Measurements from ENCODE around the gene C18orf63.
"Not testable (repeated sequence)": the region's sequence is repeated elsewhere in the genome, so short reads cannot be mapped to it uniquely, and the experiment has no call there.

The C18orf63 gene

DNA sequence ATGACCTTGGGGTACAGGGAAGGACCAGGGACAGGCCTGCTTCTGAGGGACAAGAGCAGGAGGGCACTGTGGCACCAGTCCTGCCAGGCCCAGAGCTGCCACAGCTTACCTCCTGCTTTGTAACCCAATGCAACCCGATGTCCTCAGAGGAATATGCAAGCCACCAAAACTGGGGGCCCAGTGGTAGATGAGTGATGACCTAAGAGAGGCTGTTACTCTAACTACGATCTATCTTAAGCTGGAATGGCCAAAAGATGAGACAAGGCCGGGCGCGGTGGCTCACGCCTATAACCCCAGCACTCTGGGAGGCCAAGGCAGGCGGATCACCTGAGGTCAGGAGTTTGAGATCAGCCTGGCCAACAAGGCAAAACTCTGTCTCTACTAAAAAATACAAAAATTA lies 36.7 kb upstream of the C18orf63 start:
- no peaks in the 10 kb centered on the region for H3K9me3 ChIP-seq (ENCODE audit: control insufficient read depth, low read length)
- H3K36me3 ChIP-seq (ENCODE audit: control insufficient read depth, insufficient read depth, low read length, severe bottlenecking), result peaks cover 36% of the 10 kb centered on the region
- no peaks in the 10 kb centered on the region for H3K27me3 ChIP-seq (replicated peaks; ENCODE audit: control insufficient read depth, insufficient read depth, low read length)
- H3K4me1 ChIP-seq (ENCODE audit: control insufficient read depth, insufficient read depth, low read length), result peaks cover 75% of the 10 kb centered on the region
- H3K9ac ChIP-seq (ENCODE audit: low read length), result no peak overlapping the region
- H3K4me3 ChIP-seq (ENCODE audit: low read length), result no peak overlapping the region
- no peak for DNase-seq (ENCODE audit: low read depth)

DNA sequence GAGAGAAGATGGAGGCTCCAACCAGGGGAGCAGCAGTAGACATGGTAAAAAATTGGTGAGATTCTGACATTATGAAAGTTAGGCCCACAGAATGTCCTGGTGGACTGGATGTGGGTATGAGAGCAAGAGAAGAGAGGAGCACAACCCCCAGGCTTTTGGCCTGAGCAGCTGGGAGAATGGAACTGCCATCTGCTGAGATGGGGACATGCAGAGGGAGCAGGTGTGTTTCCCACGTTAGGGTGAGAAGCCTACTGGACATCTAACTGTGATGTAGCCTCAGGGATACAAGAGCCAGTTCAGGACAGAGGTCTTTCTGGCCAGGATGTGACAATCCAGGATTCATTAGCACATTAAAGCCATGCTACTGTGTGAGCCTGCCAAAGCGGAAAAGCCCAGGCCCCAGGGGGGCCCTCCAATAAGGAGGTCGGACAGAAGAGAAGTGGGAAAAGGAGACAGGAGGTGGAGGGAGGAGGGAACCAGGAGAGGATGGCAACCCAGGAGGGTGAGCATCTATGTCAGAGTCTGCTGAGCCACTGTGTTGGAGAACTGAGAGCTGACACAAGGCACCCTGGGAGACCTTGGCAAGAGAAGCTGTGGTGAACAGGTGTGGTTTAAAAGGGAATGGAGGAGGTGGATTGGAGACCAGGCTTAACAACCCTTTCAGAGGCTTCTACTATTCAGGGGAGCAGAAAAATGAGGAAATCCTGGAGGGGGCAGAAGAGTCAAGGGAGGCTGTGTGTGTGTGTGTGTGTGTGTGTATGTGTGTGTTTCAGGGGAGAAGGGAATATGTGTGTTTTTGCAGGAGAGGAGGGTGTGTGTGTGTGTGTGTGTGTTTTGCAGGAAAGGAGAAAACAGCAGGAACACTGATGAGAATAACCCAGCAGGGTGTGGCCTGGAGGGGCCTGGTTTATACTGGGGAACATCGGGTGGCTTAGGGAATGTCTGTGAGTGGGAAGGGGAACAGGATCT lies 34.3 kb upstream of the C18orf63 start:
- peak overlapping the region; percentile 83 for H3K9ac ChIP-seq (ENCODE audit: low read length)
- no peaks in the 10 kb centered on the region for H3K9me3 ChIP-seq (ENCODE audit: control insufficient read depth, low read length)
- no peak overlapping the region for H3K4me3 ChIP-seq (ENCODE audit: low read length)
- peaks cover 16% of the 10 kb centered on the region for H3K36me3 ChIP-seq (ENCODE audit: control insufficient read depth, insufficient read depth, low read length, severe bottlenecking)
- no peak for DNase-seq (ENCODE audit: low read depth)
- H3K27me3 ChIP-seq (replicated peaks; ENCODE audit: control insufficient read depth, insufficient read depth, low read length), result no peaks in the 10 kb centered on the region
- H3K4me1 ChIP-seq (ENCODE audit: control insufficient read depth, insufficient read depth, low read length), result peaks cover 81% of the 10 kb centered on the region

DNA sequence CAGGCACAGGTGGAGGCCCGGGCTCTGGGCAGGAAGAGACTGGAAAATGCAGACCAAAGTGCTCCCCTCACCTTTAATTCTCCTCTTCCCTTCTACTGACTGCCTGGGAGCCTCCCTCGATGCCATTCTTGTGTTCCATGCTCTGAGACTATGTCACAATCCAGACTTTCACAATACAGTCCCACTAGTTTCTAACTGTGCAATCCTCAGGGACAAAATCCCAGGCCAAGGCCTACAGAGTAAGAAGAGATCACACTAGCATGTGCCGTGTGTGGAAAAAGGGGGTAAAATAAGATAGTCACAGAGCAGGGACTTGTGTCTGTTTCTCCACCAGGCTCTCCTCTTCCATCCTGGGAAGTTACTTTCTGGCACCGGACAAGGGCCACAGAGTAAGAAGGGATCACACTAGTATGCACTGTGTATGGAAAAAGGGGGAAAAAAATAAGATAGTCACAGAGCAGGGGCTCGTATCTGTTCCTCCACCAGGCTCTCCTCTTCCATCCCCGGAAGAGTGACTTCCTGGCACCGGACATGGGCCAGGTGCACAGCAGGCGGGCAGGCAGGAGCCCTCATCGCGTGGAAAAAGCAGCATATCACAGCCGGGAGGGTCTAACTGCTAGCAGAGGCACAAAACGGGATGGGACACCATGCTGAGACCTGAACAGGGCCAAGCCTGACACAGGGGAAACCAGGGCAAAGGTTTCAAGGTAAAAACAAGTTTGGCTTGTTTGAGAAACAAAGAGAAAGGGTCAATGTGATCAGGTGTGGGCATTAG lies 33.5 kb upstream of the C18orf63 start:
- Histone ChIP-seq H3K4me3 (ENCODE audit: low read length) (peak overlapping the region; percentile 35), H3K4me1 (ENCODE audit: control insufficient read depth, insufficient read depth, low read length) (peaks cover 81% of the 10 kb centered on the region), H3K9me3 (ENCODE audit: control insufficient read depth, low read length) (no peaks in the 10 kb centered on the region), H3K9ac (ENCODE audit: low read length) (peak overlapping the region; percentile 83), H3K36me3 (ENCODE audit: control insufficient read depth, insufficient read depth, low read length, severe bottlenecking) (peaks cover 19% of the 10 kb centered on the region), H3K27me3 (replicated peaks; ENCODE audit: control insufficient read depth, insufficient read depth, low read length) (no peaks in the 10 kb centered on the region)
- peak; percentile 82 for DNase-seq (ENCODE audit: low read depth)

DNA sequence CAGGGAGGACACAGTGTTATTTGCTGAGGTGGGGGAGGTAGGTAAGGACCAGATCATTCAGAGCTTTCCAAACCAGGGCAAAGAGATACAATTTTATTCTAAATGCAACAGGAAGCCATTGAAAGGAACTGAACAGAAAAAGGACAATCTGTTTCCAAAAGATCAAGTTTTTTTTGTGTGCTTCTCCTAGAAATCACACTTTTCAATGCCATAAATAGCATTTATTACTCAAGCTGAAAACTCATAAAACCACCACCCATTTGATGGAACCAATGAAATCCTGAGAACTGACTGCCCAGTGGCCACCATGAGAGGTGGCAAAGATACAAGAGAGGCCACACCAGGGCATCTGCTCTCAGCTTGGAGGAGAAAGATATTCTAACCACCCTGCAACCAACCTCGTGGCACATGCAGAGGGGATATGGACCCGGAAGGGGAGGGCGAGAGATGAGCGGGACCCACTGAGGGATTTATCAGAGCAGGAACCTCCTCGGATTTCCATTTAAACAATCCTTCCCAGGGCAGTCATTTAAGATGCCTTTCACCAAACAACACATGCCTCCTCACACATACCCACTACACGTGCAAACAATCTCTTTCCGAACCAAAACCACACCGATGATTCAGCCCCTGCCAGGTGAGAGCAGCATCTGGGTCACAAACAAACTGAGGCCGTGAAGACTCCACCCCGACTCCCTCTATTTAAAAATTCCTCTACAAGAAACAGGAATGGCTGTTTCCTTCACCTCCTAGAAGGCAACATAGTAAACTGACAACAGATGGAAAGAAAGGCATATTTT lies 32.7 kb upstream of the C18orf63 start:
- Histone ChIP-seq H3K9me3 (ENCODE audit: control insufficient read depth, low read length) (no peaks in the 10 kb centered on the region), H3K9ac (ENCODE audit: low read length) (peak overlapping the region; percentile 83), H3K4me1 (ENCODE audit: control insufficient read depth, insufficient read depth, low read length) (peaks cover 81% of the 10 kb centered on the region), H3K4me3 (ENCODE audit: low read length) (peak overlapping the region; percentile 35), H3K36me3 (ENCODE audit: control insufficient read depth, insufficient read depth, low read length, severe bottlenecking) (peaks cover 11% of the 10 kb centered on the region), H3K27me3 (replicated peaks; ENCODE audit: control insufficient read depth, insufficient read depth, low read length) (no peaks in the 10 kb centered on the region)
- no peak for DNase-seq (ENCODE audit: low read depth)

DNA sequence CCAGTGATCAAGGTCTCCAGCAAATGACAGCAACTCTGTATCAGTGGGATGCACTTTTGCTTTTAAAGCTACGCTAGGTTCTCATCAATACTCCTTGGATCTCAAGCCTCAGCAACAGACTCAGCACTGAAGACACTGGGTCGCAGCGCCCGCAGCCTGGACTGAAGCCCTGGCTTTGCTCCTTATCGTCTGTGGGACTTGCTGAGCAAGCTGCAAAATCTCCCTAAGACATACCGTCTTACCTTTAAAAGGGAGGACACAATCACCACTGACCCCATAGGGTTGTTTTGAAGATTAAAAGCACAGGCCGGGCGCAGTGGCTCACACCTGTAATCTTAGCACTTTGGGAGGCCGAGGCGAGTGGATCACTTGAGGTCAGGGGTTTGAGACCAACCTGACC lies 32.0 kb upstream of the C18orf63 start:
- Histone ChIP-seq H3K9me3 (ENCODE audit: control insufficient read depth, low read length) (no peaks in the 10 kb centered on the region), H3K36me3 (ENCODE audit: control insufficient read depth, insufficient read depth, low read length, severe bottlenecking) (peaks cover 9% of the 10 kb centered on the region), H3K4me3 (ENCODE audit: low read length) (no peak overlapping the region), H3K9ac (ENCODE audit: low read length) (peak overlapping the region; percentile 64), H3K4me1 (ENCODE audit: control insufficient read depth, insufficient read depth, low read length) (peaks cover 82% of the 10 kb centered on the region), H3K27me3 (replicated peaks; ENCODE audit: control insufficient read depth, insufficient read depth, low read length) (no peaks in the 10 kb centered on the region)
- no peak for DNase-seq (ENCODE audit: low read depth)

DNA sequence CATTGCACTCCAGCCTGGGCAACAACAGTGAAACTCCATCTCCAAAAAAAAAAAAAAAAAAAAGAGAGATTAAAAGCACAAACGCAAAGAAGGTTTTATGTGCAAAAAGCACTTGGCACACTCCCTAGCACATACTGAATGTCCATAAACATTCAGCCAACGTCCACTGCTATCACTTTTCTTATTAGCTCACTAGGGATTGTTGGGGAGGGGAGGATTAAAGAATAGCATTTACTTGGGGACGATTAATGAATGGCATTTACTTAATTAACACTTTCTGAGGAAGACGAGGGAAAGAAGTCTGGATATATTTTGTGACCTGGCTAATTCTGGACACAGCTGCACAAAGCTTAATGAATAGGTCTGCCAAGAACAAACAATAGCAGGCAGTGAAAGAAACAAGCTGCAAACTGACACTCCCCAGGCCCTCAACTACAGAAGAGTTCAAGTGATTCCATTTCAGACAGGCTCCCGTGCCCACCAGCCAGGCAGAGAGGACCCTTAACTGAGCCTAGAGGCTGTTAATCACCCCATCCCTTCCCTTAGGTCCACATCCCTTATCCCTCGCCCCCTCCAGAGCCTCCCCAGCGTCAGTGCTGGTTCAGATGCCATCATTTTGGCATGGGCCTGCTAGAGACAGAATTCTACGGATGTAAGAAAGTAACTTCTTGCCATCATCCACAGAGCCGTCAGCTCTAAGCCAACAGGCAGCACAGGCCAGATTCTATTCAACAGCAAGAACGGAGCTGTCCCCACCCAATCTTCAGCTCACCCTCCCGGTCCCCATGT lies 31.3 kb upstream of the C18orf63 start:
- H3K4me3 ChIP-seq (ENCODE audit: low read length), result peak overlapping the region; percentile 57
- peaks cover 83% of the 10 kb centered on the region for H3K4me1 ChIP-seq (ENCODE audit: control insufficient read depth, insufficient read depth, low read length)
- peaks cover 9% of the 10 kb centered on the region for H3K36me3 ChIP-seq (ENCODE audit: control insufficient read depth, insufficient read depth, low read length, severe bottlenecking)
- H3K27me3 ChIP-seq (replicated peaks; ENCODE audit: control insufficient read depth, insufficient read depth, low read length), result no peaks in the 10 kb centered on the region
- no peaks in the 10 kb centered on the region for H3K9me3 ChIP-seq (ENCODE audit: control insufficient read depth, low read length)
- no peak for DNase-seq (ENCODE audit: low read depth)
- peak overlapping the region; percentile 76 for H3K9ac ChIP-seq (ENCODE audit: low read length)

DNA sequence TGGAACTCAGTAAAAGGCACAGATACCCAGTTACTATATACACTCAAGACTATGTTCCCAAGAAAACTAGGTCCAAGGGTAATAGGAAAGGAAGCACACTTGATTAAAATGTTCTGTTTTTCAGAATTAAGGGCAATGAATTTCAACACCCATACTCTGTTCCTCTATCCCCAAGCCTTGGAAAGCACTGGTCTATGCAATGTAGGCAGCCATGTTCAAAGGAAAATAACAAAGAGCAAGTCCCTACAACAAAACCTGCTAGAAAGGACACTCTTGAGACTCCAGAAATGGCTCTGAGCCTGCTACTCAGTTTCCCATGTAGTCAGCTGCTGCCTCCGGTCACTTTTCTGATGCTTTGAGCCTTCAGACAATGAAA lies 30.7 kb upstream of the C18orf63 start:
- no peak for DNase-seq (ENCODE audit: low read depth)
- H3K9me3 ChIP-seq (ENCODE audit: control insufficient read depth, low read length), result no peaks in the 10 kb centered on the region
- no peaks in the 10 kb centered on the region for H3K27me3 ChIP-seq (replicated peaks; ENCODE audit: control insufficient read depth, insufficient read depth, low read length)
- H3K4me3 ChIP-seq (ENCODE audit: low read length), result peak overlapping the region; percentile 57
- H3K4me1 ChIP-seq (ENCODE audit: control insufficient read depth, insufficient read depth, low read length), result peaks cover 87% of the 10 kb centered on the region
- peak overlapping the region; percentile 76 for H3K9ac ChIP-seq (ENCODE audit: low read length)
- peaks cover 6% of the 10 kb centered on the region for H3K36me3 ChIP-seq (ENCODE audit: control insufficient read depth, insufficient read depth, low read length, severe bottlenecking)

DNA sequence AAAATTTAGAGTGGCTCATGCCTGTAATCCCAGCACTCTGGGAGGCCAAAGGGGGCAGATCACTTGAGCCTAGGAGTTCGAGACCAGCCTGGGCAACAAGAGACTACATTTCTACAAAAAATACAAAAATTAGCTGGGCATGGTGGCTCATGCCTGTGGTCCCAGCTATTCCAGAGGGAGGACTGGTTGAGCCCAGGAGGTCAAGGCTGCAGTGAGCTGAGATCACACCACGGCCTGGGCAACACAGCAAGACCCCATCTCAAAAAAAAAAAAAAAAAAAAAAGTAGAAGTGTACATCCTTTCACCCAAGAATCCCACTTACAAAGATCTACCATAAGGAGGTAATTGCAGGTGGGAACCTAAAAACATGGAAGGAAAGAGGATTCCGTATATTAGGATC lies 30.1 kb upstream of the C18orf63 start:
- peak overlapping the region; percentile 97 for H3K4me3 ChIP-seq (ENCODE audit: low read length)
- not testable (repeated sequence) for H3K27me3 ChIP-seq (replicated peaks; ENCODE audit: control insufficient read depth, insufficient read depth, low read length); DNase-seq (ENCODE audit: low read depth); H3K36me3 ChIP-seq (ENCODE audit: control insufficient read depth, insufficient read depth, low read length, severe bottlenecking); H3K9me3 ChIP-seq (ENCODE audit: control insufficient read depth, low read length)
- H3K9ac ChIP-seq (ENCODE audit: low read length), result peak overlapping the region; percentile 76
- peaks cover 92% of the 10 kb centered on the region for H3K4me1 ChIP-seq (ENCODE audit: control insufficient read depth, insufficient read depth, low read length)

DNA sequence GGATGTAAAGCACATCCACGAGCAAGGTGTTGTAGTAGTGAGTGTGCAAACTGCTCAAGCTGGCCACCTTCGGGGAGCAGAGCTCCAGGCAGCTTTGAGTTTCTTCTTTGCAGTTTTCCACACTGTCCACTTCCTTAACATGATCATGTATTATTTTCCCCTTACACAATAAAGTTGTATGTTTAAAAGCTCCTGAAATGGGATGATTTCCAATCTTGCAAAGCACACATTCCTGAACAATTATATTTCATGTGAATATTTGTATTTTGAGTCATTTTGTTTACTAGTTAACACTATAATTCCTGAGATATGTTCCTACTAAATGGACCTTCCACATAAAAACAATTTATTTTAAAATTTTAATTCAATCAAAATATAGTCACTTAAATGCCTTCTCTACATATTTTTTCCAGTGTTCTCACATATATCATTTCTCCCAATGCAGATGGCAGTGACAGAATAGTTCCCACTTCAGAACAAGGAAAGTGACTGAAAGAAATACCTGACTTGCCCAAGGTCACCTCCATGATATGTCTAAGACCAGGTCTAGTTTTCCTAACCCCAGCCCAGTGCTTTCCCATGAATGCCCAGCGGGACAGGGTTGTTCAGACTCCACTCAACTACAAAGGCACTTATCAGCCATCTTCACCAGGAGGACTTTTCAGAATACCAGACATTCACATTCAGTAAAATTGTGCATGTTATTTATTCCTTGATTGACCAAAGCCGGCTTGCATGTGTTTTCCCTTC lies 29.4 kb upstream of the C18orf63 start:
- Histone ChIP-seq H3K27me3 (replicated peaks; ENCODE audit: control insufficient read depth, insufficient read depth, low read length) (no peaks in the 10 kb centered on the region), H3K4me1 (ENCODE audit: control insufficient read depth, insufficient read depth, low read length) (peaks cover 85% of the 10 kb centered on the region)

DNA sequence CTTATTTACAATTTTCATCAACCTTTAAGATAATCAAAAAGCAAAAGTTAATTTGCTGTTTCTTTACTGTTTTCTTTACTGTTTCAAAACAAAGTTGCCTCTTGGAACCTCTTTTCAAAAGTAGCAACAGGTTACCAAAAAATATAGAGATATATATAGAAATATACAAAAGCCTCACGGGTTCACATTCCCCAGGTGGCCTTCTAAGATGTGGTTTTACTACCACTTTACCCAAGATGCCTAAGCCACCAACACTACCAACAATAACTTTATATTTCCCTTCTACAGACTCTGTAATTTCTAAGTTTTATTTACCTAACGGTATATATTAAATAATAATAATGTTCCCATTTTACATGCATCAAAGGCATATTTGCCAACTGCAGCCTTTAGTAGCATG lies 28.8 kb upstream of the C18orf63 start:
- H3K27me3 ChIP-seq (replicated peaks; ENCODE audit: control insufficient read depth, insufficient read depth, low read length), result no peaks in the 10 kb centered on the region
- H3K36me3 ChIP-seq (ENCODE audit: control insufficient read depth, insufficient read depth, low read length, severe bottlenecking), result peaks cover 5% of the 10 kb centered on the region
- H3K4me1 ChIP-seq (ENCODE audit: control insufficient read depth, insufficient read depth, low read length), result peaks cover 79% of the 10 kb centered on the region
- DNase-seq (ENCODE audit: low read depth), result no peak
- peak overlapping the region; percentile 97 for H3K4me3 ChIP-seq (ENCODE audit: low read length)
- peak overlapping the region; percentile 95 for H3K9ac ChIP-seq (ENCODE audit: low read length)
- no peaks in the 10 kb centered on the region for H3K9me3 ChIP-seq (ENCODE audit: control insufficient read depth, low read length)

More for the DNA sequence above, 29.4 kb upstream of the C18orf63 start:
- peaks cover 5% of the 10 kb centered on the region for H3K36me3 ChIP-seq (ENCODE audit: control insufficient read depth, insufficient read depth, low read length, severe bottlenecking)
- no peaks in the 10 kb centered on the region for H3K9me3 ChIP-seq (ENCODE audit: control insufficient read depth, low read length)
- peak overlapping the region; percentile 76 for H3K9ac ChIP-seq (ENCODE audit: low read length)
- peak; percentile 50 for DNase-seq (ENCODE audit: low read depth)
- H3K4me3 ChIP-seq (ENCODE audit: low read length), result peak overlapping the region; percentile 97
